SK-N-SH treated with all-trans-retinoic acid at 6 μM for 48 hours (cell line): ENCODE results near the gene CBY1.

Experiments used
- ATAC-seq: fragments of 200-7000 bp; cut with Tn5 transposase; 3 replicates; pipeline ENCODE4 v1.9.1; 2020; ENCODE audit warnings: mild to moderate bottlenecking, moderate library complexity
- ARNTL ChIP-seq: fragments of 450-650 bp; formaldehyde crosslinking; IDR thresholded peaks from 2 replicates; pipeline ENCODE4 v1.5.0; 2020; ENCODE audit warnings: low read depth, mild to moderate bottlenecking, moderate library complexity, borderline replicate concordance
- BACH2 ChIP-seq: fragments of 250-450 bp; sonication (Bioruptor Pico); IDR thresholded peaks from 2 replicates; pipeline ENCODE4 v1.9.0; 2021; ENCODE audit warnings: mild to moderate bottlenecking, borderline replicate concordance
- CREB5 ChIP-seq: fragments of 250-450 bp; sonication (Bioruptor Pico); IDR thresholded peaks from 2 replicates; pipeline ENCODE4 v1.5.1; 2020; ENCODE audit warnings: low read depth, mild to moderate bottlenecking, moderate library complexity
- CSDC2 ChIP-seq: fragments of 250-450 bp; sonication (Bioruptor Pico); IDR thresholded peaks from 2 replicates; pipeline ENCODE4 v1.5.0; 2020; ENCODE audit warnings: mild to moderate bottlenecking, moderate library complexity
- GLIS3 ChIP-seq: fragments of 250-450 bp; sonication (Bioruptor Pico); IDR thresholded peaks from 2 replicates; pipeline ENCODE4 v1.5.0; 2020; ENCODE audit warnings: mild to moderate bottlenecking, moderate library complexity
- ISL1 ChIP-seq: fragments of 250-450 bp; sonication (Bioruptor Pico); IDR thresholded peaks from 2 replicates; pipeline ENCODE4 v2.1.2; 2022; ENCODE audit warnings: mild to moderate bottlenecking, moderate library complexity
- OSR1 ChIP-seq: fragments of 250-450 bp; sonication (Bioruptor Pico); IDR thresholded peaks from 2 replicates; pipeline ENCODE4 v1.8.0; 2022; ENCODE audit warnings: moderate library complexity, mild to moderate bottlenecking, inconsistent platforms
- RARB ChIP-seq: fragments of 250-450 bp; sonication (Bioruptor Pico); IDR thresholded peaks from 2 replicates; pipeline ENCODE4 v1.8.0; 2021; ENCODE audit warnings: mild to moderate bottlenecking, moderate library complexity
- SNAI2 ChIP-seq: fragments of 250-450 bp; sonication (Bioruptor Pico); IDR thresholded peaks from 2 replicates; pipeline ENCODE4 v1.5.0; 2020; ENCODE audit warnings: mild to moderate bottlenecking, moderate library complexity
- TCF4 ChIP-seq: fragments of 250-450 bp; sonication (Bioruptor Pico); IDR thresholded peaks from 2 replicates; pipeline ENCODE4 v1.8.0; 2021; ENCODE audit warnings: mild to moderate bottlenecking, moderate library complexity, borderline replicate concordance
- TSHZ2 ChIP-seq: fragments of 250-450 bp; sonication (Bioruptor Pico); IDR thresholded peaks from 2 replicates; pipeline ENCODE4 v1.5.0; 2020; ENCODE audit warnings: mild to moderate bottlenecking, moderate library complexity
- ZC3H10 ChIP-seq: fragments of 250-450 bp; sonication (Bioruptor Pico); IDR thresholded peaks from 2 replicates; pipeline ENCODE4 v1.5.1; 2021; ENCODE audit warnings: mild to moderate bottlenecking, moderate library complexity
- ZFP3 ChIP-seq: fragments of 250-450 bp; sonication (Bioruptor Pico); IDR thresholded peaks from 2 replicates; pipeline ENCODE4 v1.5.0; 2020; ENCODE audit warnings: mild to moderate bottlenecking, moderate library complexity
- ZNF565 ChIP-seq: fragments of 450-650 bp; formaldehyde crosslinking; conservative IDR thresholded peaks from 2 replicates; pipeline ENCODE4 v1.5.0; 2020; ENCODE audit warnings: low read depth, mild to moderate bottlenecking, moderate library complexity
- ZNF70 ChIP-seq: fragments of 450-650 bp; formaldehyde crosslinking; IDR thresholded peaks from 2 replicates; pipeline ENCODE4 v1.5.0; 2020; ENCODE audit warnings: mild to moderate bottlenecking, moderate library complexity
- ZNF8 ChIP-seq: fragments of 450-650 bp; formaldehyde crosslinking; IDR thresholded peaks from 2 replicates; pipeline ENCODE4 v1.5.0; 2020; ENCODE audit warnings: mild to moderate bottlenecking, moderate library complexity
- TF ChIP-seq, protein P1 (sequence below): fragments of 250-450 bp; sonication (Bioruptor Pico); IDR thresholded peaks from 2 replicates; pipeline ENCODE4 v1.8.0; 2021; ENCODE audit warnings: low read depth, mild to moderate bottlenecking, moderate library complexity, borderline replicate concordance
- TF ChIP-seq, protein P2 (sequence below): fragments of 250-450 bp; sonication (Bioruptor Pico); IDR thresholded peaks from 2 replicates; pipeline ENCODE4 v1.8.0; 2020; ENCODE audit warnings: mild to moderate bottlenecking, moderate library complexity, borderline replicate concordance

The CBY1 gene

DNA sequence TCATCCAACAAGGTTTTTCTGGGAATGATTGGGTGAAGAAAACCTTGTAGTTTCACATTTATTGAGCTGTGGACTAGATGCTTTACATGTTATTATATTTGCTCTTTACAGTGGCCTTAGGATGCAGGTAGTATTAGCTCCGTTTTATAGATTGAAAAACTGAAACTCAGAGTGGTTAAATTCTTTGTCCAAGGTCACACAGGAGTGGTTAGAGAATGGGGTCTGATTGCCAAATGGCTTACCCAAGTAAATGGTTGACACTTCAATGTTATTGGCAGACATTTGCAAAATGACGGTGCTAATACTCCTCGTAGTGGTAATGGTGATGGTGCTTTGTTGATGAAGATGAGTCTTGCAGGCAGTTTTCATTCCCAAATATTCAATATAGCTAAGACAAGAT, 51.5 kb downstream of the CBY1 start:
- TF ChIP-seq ZNF8 (no peak), RARB (CRISPR knock-in tag) (no peak), ZFP3 (CRISPR knock-in tag) (no peak), ARNTL (no peak), TSHZ2 (no peak), SNAI2 (no peak), ZNF70 (CRISPR knock-in tag) (no peak), CSDC2 (CRISPR knock-in tag) (no peak)
- TF ChIP-seq, protein P1, sequence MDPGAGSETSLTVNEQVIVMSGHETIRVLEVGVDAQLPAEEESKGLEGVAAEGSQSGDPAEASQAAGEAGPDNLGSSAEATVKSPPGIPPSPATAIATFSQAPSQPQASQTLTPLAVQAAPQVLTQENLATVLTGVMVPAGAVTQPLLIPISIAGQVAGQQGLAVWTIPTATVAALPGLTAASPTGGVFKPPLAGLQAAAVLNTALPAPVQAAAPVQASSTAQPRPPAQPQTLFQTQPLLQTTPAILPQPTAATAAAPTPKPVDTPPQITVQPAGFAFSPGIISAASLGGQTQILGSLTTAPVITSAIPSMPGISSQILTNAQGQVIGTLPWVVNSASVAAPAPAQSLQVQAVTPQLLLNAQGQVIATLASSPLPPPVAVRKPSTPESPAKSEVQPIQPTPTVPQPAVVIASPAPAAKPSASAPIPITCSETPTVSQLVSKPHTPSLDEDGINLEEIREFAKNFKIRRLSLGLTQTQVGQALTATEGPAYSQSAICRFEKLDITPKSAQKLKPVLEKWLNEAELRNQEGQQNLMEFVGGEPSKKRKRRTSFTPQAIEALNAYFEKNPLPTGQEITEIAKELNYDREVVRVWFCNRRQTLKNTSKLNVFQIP (CRISPR knock-in tag) = no peak
- TF ChIP-seq, protein P2, sequence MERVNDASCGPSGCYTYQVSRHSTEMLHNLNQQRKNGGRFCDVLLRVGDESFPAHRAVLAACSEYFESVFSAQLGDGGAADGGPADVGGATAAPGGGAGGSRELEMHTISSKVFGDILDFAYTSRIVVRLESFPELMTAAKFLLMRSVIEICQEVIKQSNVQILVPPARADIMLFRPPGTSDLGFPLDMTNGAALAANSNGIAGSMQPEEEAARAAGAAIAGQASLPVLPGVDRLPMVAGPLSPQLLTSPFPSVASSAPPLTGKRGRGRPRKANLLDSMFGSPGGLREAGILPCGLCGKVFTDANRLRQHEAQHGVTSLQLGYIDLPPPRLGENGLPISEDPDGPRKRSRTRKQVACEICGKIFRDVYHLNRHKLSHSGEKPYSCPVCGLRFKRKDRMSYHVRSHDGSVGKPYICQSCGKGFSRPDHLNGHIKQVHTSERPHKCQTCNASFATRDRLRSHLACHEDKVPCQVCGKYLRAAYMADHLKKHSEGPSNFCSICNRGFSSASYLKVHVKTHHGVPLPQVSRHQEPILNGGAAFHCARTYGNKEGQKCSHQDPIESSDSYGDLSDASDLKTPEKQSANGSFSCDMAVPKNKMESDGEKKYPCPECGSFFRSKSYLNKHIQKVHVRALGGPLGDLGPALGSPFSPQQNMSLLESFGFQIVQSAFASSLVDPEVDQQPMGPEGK = no peak
- no peak for ATAC-seq

DNA sequence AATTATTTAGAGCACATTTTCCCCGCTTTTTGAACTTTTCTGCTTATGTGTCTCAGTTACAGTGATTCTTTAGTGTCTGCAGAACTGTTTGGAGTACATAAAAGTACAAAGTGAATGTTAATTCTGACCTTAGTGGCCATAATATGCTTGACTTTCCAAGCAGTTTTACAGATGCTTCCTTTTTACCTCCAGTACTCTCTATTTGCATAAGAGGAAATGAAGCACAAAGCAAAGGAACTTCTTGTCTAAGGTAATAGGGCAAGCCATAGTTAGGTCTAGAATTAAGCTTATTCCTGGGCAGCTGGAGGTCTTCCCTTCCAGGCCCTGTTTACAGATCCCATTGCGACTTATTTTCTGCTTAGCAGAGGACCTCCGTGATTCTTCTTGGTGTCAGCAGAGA, 52.9 kb downstream of the CBY1 start:
- no peak for ATAC-seq
- TF ChIP-seq CREB5 (CRISPR knock-in tag) = no peak
- TF ChIP-seq OSR1 (CRISPR knock-in tag) = no peak
- TF ChIP-seq ISL1 (CRISPR knock-in tag) = no peak
- TF ChIP-seq ZNF8 = no peak
- TF ChIP-seq RARB (CRISPR knock-in tag) = no peak
- no peak for TF ChIP-seq SNAI2
- TF ChIP-seq ZC3H10 = no peak
- TF ChIP-seq GLIS3 (CRISPR knock-in tag) = no peak

DNA sequence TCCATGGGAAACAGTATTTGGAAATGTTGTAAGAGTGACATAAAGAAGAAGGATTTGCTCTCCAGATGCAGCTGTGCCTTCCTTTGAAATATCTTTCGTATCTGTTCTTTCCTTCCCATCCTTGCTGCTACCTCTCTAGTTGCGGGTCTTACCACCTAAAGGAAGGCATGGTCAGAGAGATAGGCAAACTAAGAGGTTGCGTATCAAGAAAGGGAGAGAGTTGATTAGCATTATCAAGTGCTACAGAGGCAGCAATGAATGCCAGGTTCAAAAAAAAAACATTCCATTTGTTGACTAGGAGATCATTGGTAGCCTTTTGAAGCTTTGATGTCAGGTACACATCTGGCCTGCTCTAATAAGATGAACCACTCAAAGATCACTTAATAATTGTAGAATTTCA, 53.9 kb downstream of the CBY1 start:
- TF ChIP-seq ARNTL (no peak), TCF4 (CRISPR knock-in tag) (no peak)
- TF ChIP-seq, all 23 proteins: peak for 0
- no peak for ATAC-seq

DNA sequence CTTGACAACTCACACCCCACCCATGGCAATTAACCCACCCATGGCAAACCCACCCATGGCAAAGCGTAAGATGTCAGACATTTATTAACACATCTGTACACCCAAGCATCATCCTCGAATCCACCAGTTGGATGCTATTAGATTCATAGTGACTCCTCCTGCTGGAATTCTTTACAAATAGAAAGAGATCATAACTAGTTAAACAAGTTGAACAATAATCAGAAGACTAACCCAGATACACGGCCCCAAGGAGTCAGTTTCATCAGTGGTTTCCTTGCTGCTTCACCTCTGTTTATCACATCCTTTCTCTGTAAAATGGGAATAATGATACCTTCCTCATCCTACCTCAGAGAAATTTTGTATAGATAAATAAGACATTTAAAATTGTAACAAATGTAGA, 54.4 kb downstream of the CBY1 start:
- ATAC-seq = no peak
- TF ChIP-seq RARB (CRISPR knock-in tag) (no peak), ZNF565 (CRISPR knock-in tag) (no peak), BACH2 (CRISPR knock-in tag) (no peak), OSR1 (CRISPR knock-in tag) (no peak), CREB5 (CRISPR knock-in tag) (no peak), CSDC2 (CRISPR knock-in tag) (no peak), ZNF8 (no peak)
- TF ChIP-seq, protein P2 = no peak
